ENCODE measurements around the gene GULP1. TPM values are rescaled to one million over a fixed set of nuclear protein-coding genes. Genes with fewer than 3 reads are reported as not detected.
"Not testable (repeated sequence)": the region's sequence is repeated elsewhere in the genome, so short reads cannot be mapped to it uniquely, and the experiment has no call there.

GULP1 gene
- total RNA-seq, 2 donors from 2014 or later: 7.5 to 10.5 TPM

- DNase-seq (ENCODE audit: low spot score): no peak
- no peaks in the 10 kb centered on the region for H3K27me3 ChIP-seq
- no peaks in the 10 kb centered on the region for H3K36me3 ChIP-seq
- no peaks in the 10 kb centered on the region for H3K4me1 ChIP-seq
- H3K4me3 ChIP-seq: no peak overlapping the region
- no peaks in the 10 kb centered on the region for H3K9me3 ChIP-seq
- H3K27ac ChIP-seq: no peak overlapping the region
- TF ChIP-seq, protein P1, sequence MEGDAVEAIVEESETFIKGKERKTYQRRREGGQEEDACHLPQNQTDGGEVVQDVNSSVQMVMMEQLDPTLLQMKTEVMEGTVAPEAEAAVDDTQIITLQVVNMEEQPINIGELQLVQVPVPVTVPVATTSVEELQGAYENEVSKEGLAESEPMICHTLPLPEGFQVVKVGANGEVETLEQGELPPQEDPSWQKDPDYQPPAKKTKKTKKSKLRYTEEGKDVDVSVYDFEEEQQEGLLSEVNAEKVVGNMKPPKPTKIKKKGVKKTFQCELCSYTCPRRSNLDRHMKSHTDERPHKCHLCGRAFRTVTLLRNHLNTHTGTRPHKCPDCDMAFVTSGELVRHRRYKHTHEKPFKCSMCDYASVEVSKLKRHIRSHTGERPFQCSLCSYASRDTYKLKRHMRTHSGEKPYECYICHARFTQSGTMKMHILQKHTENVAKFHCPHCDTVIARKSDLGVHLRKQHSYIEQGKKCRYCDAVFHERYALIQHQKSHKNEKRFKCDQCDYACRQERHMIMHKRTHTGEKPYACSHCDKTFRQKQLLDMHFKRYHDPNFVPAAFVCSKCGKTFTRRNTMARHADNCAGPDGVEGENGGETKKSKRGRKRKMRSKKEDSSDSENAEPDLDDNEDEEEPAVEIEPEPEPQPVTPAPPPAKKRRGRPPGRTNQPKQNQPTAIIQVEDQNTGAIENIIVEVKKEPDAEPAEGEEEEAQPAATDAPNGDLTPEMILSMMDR (IDR thresholded peaks at IDR 0.05): no peak
Measured at GRCh38 chr2:188276255-188276654, 15.4 kb upstream of the GULP1 start.

DNA sequence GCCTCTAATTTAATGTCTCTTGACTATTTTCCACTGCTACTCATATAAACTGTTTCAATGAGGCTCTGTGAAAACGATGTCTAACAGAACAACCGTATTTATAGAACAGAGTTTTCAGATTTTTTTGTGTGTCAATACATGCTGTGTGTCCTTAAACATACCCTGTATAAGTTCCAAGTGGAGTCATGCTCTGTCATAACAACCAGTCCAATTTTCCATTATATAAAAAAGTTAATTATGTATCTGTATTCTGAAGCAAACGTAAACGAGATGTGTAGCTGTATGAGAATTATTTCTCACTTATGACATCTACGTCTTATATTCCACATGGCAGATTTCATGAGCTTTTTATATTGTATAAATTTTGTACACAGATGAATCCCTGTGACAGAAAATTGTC lies 13.9 kb upstream of the GULP1 start:
- Histone ChIP-seq H3K27me3 (no peaks in the 10 kb centered on the region), H3K9me3 (no peaks in the 10 kb centered on the region), H3K27ac (no peak overlapping the region), H3K4me3 (no peak overlapping the region), H3K4me1 (no peaks in the 10 kb centered on the region), H3K36me3 (no peaks in the 10 kb centered on the region)
- no peak for DNase-seq (ENCODE audit: low spot score)
- TF ChIP-seq, protein P1 (IDR thresholded peaks at IDR 0.05): no peak

GRCh38 chr2:188278388-188279092 lies 13.1 kb upstream of the GULP1 start:
- no peak for DNase-seq (ENCODE audit: low spot score)
- H3K4me3 ChIP-seq: no peak overlapping the region
- no peaks in the 10 kb centered on the region for H3K27me3 ChIP-seq
- TF ChIP-seq, protein P1 (IDR thresholded peaks at IDR 0.05): no peak
- no peaks in the 10 kb centered on the region for H3K36me3 ChIP-seq
- no peak overlapping the region for H3K27ac ChIP-seq
- no peaks in the 10 kb centered on the region for H3K9me3 ChIP-seq
- H3K4me1 ChIP-seq: no peaks in the 10 kb centered on the region

DNA sequence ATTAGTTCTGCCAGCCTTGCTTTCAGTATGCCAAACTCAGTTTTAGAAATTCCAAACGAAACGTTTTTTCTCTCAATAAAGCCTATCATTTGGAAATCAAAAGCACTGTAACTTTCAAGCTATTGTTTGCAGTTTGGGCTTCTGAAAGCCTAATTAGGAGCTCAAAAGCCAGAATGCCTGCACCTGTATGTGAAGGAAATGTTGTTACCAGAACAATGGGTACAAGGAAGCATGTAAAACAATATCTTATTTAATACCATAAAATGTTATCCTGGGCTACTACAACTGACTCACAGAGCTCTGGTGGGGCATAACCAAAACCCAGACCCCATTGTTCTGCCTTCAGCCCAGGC lies 12.6 kb upstream of the GULP1 start:
- no peak overlapping the region for H3K27ac ChIP-seq
- no peaks in the 10 kb centered on the region for H3K9me3 ChIP-seq
- no peaks in the 10 kb centered on the region for H3K4me1 ChIP-seq
- TF ChIP-seq, protein P1 (IDR thresholded peaks at IDR 0.05): no peak
- no peak for DNase-seq (ENCODE audit: low spot score)
- H3K36me3 ChIP-seq: no peaks in the 10 kb centered on the region
- no peaks in the 10 kb centered on the region for H3K27me3 ChIP-seq
- H3K4me3 ChIP-seq: no peak overlapping the region

GRCh38 chr2:188280811-188281222 lies 10.9 kb upstream of the GULP1 start:
- DNase-seq (ENCODE audit: low spot score): no peak
- Histone ChIP-seq H3K9me3 (no peaks in the 10 kb centered on the region), H3K36me3 (no peaks in the 10 kb centered on the region), H3K4me3 (no peak overlapping the region), H3K27me3 (no peaks in the 10 kb centered on the region), H3K27ac (no peak overlapping the region), H3K4me1 (no peaks in the 10 kb centered on the region)
- TF ChIP-seq, protein P1 (IDR thresholded peaks at IDR 0.05): no peak

DNA sequence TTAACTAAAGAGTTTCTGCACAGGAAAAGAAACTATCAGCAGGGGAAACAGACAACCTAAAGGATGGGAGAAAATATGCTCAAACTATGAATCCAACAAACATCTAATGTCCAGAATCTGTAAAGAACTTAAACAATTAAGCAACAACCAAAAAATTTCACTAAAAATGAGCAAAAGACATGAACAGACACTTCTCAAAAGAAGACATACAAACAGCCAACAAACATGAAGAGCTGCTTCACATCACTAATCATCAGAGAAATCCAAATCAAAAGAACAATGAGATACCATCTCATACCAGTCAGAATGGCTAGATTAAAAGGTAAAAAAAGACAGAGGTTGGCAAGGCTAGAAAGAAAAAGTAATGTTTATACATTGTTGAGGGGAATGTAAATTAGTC lies 8.8 kb upstream of the GULP1 start:
- Histone ChIP-seq H3K4me3 (no peak overlapping the region), H3K27ac (no peak overlapping the region), H3K36me3 (no peaks in the 10 kb centered on the region), H3K9me3 (no peaks in the 10 kb centered on the region), H3K4me1 (no peaks in the 10 kb centered on the region), H3K27me3 (no peaks in the 10 kb centered on the region)
- TF ChIP-seq, protein P1 (IDR thresholded peaks at IDR 0.05): no peak
- DNase-seq (ENCODE audit: low spot score): no peak

DNA sequence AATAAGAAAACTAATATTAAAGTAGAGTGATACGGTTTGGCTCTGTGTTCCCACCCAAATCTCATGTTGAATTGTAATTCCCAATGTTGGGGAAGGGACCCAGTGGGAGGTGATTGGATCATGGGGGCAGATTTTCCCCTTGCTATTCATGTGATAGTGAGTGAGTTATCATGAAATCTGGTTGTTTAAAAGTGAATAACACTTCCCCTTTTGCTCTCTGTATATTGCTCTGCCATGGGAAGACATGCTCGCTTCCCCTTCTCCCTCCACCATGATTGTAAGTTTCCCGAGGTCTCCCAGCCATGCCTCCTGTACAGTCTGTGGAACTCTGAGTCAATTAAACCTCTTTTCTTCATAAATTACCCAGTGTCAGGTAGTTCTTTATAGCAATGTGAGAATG lies 7.4 kb upstream of the GULP1 start:
- DNase-seq (ENCODE audit: low spot score): not testable (repeated sequence)

More for the DNA sequence above, 7.4 kb upstream of the GULP1 start:
- H3K36me3 ChIP-seq, H3K27me3 ChIP-seq, H3K9me3 ChIP-seq, H3K4me3 ChIP-seq, H3K4me1 ChIP-seq, H3K27ac ChIP-seq: not testable (repeated sequence)
